GM12872 (cell line): ENCODE results near the gene TAT.

Experiments used
- TF ChIP-seq, protein P1 (sequence below): IDR thresholded peaks from 3 replicates; pipeline ENCODE4 v1.5.1; 2011; ENCODE audit warnings: low read depth, mild to moderate bottlenecking, low read length, moderate library complexity; ENCODE audit not compliant: insufficient read depth

TAT gene

DNA sequence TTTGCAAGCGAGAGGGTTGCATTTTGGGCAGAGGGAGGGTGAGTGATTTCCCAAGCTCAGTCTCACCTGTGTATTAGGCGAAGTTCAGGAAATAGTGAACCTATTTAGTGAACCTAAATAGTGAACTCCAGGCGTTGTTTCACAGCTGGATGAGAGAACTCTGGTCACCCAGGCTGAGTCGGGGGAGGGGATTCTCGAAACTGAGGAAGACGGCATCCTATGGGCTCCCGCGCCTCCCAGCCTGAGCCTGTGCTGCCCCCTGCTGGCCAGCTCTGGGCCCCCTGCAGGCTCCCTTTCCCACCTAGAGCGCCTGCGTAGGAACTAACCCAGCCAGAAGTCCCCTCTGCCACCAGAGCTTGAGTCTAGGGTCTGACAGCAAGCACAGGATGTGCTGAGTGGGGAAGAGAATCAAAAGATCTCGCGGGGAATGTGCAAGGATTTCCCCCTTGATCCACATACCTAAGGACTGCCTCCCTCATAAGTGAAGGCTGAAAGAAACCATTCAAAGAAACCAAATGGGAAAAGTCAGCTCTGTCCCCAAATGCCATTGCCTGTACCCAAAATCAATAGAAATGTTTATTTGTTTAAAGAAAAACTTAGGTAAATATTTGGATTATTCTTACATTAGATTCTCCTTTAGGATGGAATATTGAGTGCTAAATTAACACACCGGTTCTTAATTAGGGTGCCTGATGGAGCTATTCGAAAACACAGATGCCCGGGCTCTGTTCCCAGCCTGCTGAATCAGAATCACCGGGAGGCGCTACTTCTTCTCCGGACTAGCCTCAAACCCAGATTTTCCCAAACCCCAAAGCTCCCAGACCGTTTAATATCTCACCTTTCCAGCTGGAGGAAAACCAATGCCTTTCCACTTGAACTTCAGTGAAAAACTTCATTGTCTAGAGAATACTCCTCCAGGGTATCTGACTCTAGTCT, 34.3 kb upstream of the TAT start:
- TF ChIP-seq, protein P1, sequence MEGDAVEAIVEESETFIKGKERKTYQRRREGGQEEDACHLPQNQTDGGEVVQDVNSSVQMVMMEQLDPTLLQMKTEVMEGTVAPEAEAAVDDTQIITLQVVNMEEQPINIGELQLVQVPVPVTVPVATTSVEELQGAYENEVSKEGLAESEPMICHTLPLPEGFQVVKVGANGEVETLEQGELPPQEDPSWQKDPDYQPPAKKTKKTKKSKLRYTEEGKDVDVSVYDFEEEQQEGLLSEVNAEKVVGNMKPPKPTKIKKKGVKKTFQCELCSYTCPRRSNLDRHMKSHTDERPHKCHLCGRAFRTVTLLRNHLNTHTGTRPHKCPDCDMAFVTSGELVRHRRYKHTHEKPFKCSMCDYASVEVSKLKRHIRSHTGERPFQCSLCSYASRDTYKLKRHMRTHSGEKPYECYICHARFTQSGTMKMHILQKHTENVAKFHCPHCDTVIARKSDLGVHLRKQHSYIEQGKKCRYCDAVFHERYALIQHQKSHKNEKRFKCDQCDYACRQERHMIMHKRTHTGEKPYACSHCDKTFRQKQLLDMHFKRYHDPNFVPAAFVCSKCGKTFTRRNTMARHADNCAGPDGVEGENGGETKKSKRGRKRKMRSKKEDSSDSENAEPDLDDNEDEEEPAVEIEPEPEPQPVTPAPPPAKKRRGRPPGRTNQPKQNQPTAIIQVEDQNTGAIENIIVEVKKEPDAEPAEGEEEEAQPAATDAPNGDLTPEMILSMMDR = peak; percentile 96

DNA sequence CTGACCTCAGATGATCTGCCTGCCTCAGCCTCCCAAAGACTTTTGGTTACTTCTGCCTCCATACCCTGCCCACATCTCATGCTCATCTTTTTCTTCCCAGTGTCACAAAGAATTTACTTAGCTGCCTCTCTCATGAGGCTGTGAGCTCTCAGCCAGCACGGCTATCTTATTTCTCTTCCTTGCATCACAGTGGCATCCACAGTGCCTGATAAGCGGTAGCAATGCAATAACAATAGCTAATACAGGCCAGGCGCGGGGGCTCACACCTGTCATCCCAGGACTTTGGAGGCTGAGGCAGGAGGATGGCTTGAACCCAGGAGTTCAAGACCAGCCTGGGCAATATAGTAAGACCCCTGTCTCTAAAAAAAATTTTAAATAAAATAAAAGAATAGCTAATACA, 33.6 kb upstream of the TAT start:
- TF ChIP-seq, protein P1 = no peak

DNA sequence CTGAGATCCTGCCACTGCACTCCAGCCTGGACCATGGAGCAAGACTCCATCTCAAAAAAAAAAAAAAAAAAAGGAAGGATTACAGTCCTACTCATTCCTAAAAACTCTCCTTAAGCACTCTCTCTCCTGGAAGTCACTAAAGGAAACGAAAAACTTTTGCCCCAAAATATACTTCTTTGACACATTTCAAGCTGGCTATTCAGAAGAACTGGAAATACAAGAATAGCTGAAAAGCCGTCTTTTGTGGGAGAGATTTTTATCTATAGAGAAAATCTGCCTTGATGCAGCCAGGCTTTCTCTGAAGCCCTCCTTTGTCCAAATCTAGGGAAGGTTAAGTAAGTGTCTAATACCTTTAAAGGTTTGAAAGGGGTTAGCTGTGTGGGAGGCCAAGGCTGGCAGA, 32.2 kb upstream of the TAT start:
- TF ChIP-seq, protein P1 = no peak

DNA sequence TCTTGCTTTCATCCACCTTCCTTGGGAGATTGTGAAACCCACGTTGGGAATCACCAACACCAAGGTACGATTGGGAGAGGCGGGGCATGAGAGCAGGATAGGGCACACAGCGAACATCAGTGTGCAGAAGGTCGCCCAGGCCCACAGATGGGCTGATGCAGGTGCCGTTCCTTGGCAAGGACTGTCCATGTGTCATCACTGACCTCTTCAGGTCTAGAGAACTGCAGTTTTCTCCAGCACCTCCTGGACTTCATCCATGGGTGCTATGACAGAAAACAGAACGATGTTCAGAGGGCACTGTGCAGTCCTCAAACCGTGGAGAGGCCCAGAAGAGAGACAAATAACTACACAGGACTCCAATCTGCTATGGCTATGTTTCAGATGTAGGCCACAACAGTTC, 23.9 kb upstream of the TAT start:
- TF ChIP-seq, protein P1 = no peak

DNA sequence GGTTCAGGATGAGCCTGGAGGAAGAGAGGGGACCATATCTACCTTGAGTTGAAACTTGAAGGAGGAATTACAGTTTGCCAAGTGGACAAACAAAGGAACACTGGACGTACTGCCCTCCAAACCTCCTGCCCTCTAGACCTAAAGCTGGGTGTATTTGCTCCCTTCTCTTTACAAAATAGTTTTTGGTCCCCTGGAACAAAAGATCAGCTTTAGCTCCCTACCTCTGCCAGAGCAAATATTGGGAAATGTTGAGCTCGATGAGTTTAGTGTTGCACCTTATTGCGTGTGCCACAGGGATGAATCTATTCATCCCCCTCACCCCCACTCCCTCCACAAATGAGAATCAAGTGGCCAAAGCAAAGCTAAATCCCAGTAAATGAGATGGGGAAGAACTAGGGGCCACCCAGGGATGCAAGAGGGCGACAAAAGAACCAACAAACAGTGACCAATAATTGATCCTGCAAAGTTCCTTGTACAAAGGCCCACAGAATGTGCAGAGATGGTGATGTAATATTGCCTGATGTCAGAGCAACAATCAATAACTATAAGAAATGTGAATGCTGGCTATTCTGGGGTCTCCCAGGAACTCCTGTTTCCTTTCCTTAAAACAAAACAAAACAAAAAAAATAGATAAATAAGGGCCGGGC, 17.2 kb upstream of the TAT start:
- TF ChIP-seq, protein P1 = no peak

DNA sequence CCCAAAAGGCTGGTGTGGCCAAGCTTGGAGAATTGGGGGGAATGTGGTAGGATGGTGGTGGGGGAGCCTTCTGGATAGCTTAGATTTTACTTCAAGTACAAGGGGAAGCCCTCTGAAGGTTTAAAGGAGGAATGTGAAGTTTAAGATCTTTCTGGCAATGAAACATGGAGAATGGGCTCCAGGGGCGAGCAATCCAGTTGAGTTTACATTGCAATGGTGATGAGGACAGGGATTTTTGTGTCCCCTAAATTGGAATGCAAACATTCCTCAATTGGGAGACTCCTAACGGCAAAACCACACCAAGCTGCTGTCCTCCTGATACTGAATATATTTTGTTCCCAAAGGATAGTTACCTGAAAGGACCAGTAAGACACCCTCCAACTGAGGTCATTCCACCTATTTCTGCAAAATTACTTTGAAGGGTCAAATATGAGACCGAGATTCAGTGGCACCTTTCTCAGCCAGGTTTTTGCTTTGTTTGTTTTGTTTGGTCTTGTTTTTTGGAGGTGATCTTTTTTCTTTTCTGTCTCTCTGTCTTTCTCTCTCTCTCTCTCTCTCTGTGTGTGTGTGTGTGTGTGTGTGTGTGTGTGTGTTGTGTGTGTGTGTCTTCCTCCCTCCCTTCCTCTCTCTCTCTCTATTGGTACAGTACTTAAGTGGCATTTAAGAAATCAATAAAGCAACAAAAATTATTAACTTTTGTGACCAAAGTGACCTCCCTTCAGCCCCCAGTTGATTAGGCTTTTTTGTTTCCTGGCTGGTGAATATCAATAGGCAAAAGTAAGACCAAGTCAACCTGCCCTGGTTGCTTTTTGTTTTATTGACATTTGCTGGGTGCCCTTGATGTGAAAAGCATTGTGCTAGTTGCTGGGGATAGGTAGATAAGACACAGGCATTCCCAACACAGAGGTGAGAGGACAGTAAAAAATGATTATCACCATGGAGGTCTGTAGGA, 16.4 kb upstream of the TAT start:
- TF ChIP-seq, protein P1 = no peak

DNA sequence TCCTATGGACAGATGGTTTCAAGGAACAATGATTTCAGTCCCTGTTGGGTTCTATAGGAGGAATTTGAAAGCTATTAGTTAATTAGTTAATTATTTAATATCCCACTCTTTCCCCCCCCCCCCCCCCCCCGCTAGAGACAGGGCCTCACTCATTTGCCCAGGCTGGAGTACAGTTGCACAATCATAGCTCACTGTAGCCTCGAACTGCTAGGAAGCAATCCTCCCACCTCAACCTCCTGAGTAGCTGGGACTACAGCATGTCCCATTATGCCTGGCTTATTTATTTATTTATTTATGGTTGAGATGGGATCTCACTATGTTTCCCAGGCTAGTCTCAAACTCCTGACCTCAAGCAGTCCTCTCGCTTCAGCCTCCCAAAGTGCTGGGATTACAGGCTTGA, 15.0 kb upstream of the TAT start:
- TF ChIP-seq, protein P1 = no peak
